Retinal pigment epithelial cell (primary cell): ENCODE measurements around the gene FEZF1.
"Not testable (repeated sequence)": the region's sequence is repeated elsewhere in the genome, so short reads cannot be mapped to it uniquely, and the experiment has no call there.

ENCODE experiments used
- DNase-seq: peaks from one replicate; pipeline ENCODE4 v3.0.0-alpha.2; 2010; ENCODE audit warnings: low read depth
- H3K4me3 ChIP-seq: 2 replicates; pipeline ENCODE4 v1.5.1; 2011; ENCODE audit warnings: mild to moderate bottlenecking, low read length, control low read depth, moderate library complexity
- TF ChIP-seq, protein P1 (sequence below): conservative IDR thresholded peaks from 2 replicates; pipeline ENCODE4 v1.5.1; 2011; ENCODE audit warnings: low read depth, low read length, control low read depth, inconsistent platforms

Gene FEZF1

GRCh38 chr7:122291189-122291588 is 13.4 kb downstream of the FEZF1 start:
- no peak for DNase-seq
- TF ChIP-seq, protein P1, sequence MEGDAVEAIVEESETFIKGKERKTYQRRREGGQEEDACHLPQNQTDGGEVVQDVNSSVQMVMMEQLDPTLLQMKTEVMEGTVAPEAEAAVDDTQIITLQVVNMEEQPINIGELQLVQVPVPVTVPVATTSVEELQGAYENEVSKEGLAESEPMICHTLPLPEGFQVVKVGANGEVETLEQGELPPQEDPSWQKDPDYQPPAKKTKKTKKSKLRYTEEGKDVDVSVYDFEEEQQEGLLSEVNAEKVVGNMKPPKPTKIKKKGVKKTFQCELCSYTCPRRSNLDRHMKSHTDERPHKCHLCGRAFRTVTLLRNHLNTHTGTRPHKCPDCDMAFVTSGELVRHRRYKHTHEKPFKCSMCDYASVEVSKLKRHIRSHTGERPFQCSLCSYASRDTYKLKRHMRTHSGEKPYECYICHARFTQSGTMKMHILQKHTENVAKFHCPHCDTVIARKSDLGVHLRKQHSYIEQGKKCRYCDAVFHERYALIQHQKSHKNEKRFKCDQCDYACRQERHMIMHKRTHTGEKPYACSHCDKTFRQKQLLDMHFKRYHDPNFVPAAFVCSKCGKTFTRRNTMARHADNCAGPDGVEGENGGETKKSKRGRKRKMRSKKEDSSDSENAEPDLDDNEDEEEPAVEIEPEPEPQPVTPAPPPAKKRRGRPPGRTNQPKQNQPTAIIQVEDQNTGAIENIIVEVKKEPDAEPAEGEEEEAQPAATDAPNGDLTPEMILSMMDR = no peak
- no peak overlapping the region for H3K4me3 ChIP-seq

DNA sequence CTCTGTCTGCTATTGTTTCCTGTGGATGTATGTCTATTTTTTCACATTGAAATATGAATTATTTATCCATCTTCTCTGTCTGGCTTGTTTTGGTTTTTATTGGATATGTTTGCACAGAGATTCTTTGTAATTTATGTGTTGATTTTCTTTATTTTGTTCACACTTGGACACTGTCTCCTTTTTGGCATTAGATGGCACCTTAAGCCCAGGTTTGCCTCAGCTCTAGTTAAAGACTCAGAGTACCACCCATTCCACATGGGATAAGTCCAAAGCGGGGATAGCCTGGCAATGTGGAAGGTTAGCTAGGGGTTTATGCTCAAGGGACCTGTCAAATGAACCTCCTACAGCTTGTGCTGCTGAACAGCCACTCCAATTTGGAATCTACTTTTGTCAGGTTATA is 14.1 kb downstream of the FEZF1 start:
- TF ChIP-seq, protein P1 = no peak
- no peak for DNase-seq

GRCh38 chr7:122289426-122289825 is 15.1 kb downstream of the FEZF1 start:
- no peak for DNase-seq
- TF ChIP-seq, protein P1 = no peak
- H3K4me3 ChIP-seq = no peak overlapping the region

More for the DNA sequence above, 14.1 kb downstream of the FEZF1 start:
- no peak overlapping the region for H3K4me3 ChIP-seq

DNA sequence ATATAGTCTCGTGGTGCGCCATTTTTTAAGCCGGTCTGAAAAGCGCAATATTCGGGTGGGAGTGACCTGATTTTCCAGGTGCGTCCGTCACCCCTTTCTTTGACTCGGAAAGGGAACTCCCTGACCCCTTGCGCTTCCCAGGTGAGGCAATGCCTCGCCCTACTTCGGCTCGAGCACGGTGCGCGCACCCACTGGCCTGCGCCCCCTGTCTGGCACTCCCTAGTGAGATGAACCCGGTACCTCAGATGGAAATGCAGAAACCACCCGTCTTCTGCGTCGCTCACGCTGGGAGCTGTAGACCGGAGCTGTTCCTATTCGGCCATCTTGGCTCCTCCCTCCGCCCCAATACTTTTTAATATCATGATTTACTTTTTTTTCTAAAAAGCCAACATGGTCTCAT is 19.9 kb downstream of the FEZF1 start:
- not testable (repeated sequence) for DNase-seq, H3K4me3 ChIP-seq

- no peak for DNase-seq
- TF ChIP-seq, protein P1 = no peak
- no peak overlapping the region for H3K4me3 ChIP-seq
Observed at GRCh38 chr7:122273117-122273516, 31.4 kb downstream of the FEZF1 start.

DNA sequence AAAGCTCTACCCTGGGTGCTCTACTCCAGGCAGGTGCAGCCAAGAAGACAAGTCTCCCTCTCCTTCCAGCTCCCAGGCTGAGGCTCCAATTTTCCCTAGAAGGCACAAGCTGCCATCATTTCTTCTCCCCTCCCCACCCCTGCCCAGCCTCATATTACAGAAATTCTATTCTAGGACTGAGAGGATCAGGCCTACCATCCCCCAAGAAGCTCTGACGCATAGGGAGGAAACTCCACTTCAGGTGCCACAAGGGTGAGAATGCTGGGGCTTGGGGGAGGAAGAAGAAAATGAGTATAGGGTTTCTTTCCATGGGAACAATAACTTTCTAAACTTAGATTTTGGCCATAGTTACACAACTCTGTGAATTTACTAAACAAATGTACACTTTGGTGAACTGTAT is 35.3 kb downstream of the FEZF1 start:
- no peak for DNase-seq
- TF ChIP-seq, protein P1 = no peak
- no peak overlapping the region for H3K4me3 ChIP-seq

DNA sequence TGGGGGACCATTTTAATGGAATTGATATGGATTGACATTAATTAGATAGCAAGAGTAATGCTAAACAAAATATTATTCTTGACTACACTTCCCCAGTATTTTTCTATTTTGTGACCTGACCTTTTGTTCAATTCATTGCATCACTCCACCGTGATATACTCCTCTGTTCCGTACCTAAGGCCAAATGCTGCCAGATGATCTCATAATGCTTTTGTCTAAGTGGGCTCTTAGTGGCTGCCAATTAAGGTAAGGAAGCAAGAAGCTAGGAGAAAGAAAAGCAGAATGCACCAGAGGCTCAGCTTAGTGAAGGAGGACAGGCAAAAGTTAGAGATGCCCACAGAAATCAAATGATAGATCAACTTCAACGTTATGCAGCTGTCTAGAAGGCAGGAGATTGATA is 36.4 kb downstream of the FEZF1 start:
- DNase-seq = no peak
- no peak overlapping the region for H3K4me3 ChIP-seq
- TF ChIP-seq, protein P1 = no peak

GRCh38 chr7:122262246-122262645 is 42.3 kb downstream of the FEZF1 start:
- H3K4me3 ChIP-seq = no peak overlapping the region
- TF ChIP-seq, protein P1 = no peak
- DNase-seq = no peak
